ENCODE results near the gene IER3IP1.

The IER3IP1 gene

GRCh38 chr18:47150029-47150823 is 25.9 kb downstream of the IER3IP1 start, which contains the start of gene HDHD2:
HDHD2 (minus strand) TSS chr18:47150500; CDS start chr18:47136439, 14,061 bp downstream.
- H3K36me3 ChIP-seq (ENCODE audit: control insufficient read depth, insufficient read depth, low read length) = no peaks in the 10 kb centered on the region

GRCh38 chr18:47149457-47150028 is 26.6 kb downstream of the IER3IP1 start:
- peak overlapping the region; percentile 99 for H3K4me3 ChIP-seq (ENCODE audit: low read length)
- peak overlapping the region; percentile 83 for H3K9ac ChIP-seq (ENCODE audit: low read length)
- H3K4me1 ChIP-seq (ENCODE audit: control insufficient read depth, insufficient read depth, low read length) = peaks cover 5% of the 10 kb centered on the region
- no peaks in the 10 kb centered on the region for H3K36me3 ChIP-seq (ENCODE audit: control insufficient read depth, insufficient read depth, low read length)
- H3K27ac ChIP-seq (ENCODE audit: low read depth, low read length) = peak overlapping the region; percentile 92
- H3K27me3 ChIP-seq (ENCODE audit: control insufficient read depth, insufficient read depth, low read length) = no peaks in the 10 kb centered on the region

More at GRCh38 chr18:47150029-47150823, 25.9 kb downstream of the IER3IP1 start, which contains the start of gene HDHD2:
- Histone ChIP-seq H3K9ac (ENCODE audit: low read length) (peak within 1 kb of the TSS; percentile 83), H3K4me1 (ENCODE audit: control insufficient read depth, insufficient read depth, low read length) (peaks cover 5% of the 10 kb centered on the region), H3K27me3 (ENCODE audit: control insufficient read depth, insufficient read depth, low read length) (no peaks in the 10 kb centered on the region), H3K27ac (ENCODE audit: low read depth, low read length) (peak within 1 kb of the TSS; percentile 92), H3K4me3 (ENCODE audit: low read length) (peak within 1 kb of the TSS; percentile 99)

- Histone ChIP-seq H3K27ac (ENCODE audit: low read depth, low read length) (no peak overlapping the region), H3K9ac (ENCODE audit: low read length) (no peak overlapping the region)
Observed at GRCh38 chr18:47146206-47146605, 30.0 kb downstream of the IER3IP1 start.

GRCh38 chr18:47143899-47144485 is 32.2 kb downstream of the IER3IP1 start:
- Histone ChIP-seq H3K27ac (ENCODE audit: low read depth, low read length) (no peak overlapping the region), H3K9ac (ENCODE audit: low read length) (no peak overlapping the region), H3K27me3 (ENCODE audit: control insufficient read depth, insufficient read depth, low read length) (no peaks in the 10 kb centered on the region), H3K36me3 (ENCODE audit: control insufficient read depth, insufficient read depth, low read length) (no peaks in the 10 kb centered on the region), H3K4me1 (ENCODE audit: control insufficient read depth, insufficient read depth, low read length) (no peaks in the 10 kb centered on the region), H3K4me3 (ENCODE audit: low read length) (no peak overlapping the region)

More at GRCh38 chr18:47146206-47146605, 30.0 kb downstream of the IER3IP1 start:
- peaks cover 5% of the 10 kb centered on the region for H3K4me1 ChIP-seq (ENCODE audit: control insufficient read depth, insufficient read depth, low read length)
- no peak overlapping the region for H3K4me3 ChIP-seq (ENCODE audit: low read length)
- no peaks in the 10 kb centered on the region for H3K36me3 ChIP-seq (ENCODE audit: control insufficient read depth, insufficient read depth, low read length)
- no peaks in the 10 kb centered on the region for H3K27me3 ChIP-seq (ENCODE audit: control insufficient read depth, insufficient read depth, low read length)

- Histone ChIP-seq H3K4me3 (ENCODE audit: low read length) (no peak overlapping the region), H3K36me3 (ENCODE audit: control insufficient read depth, insufficient read depth, low read length) (no peaks in the 10 kb centered on the region), H3K4me1 (ENCODE audit: control insufficient read depth, insufficient read depth, low read length) (no peaks in the 10 kb centered on the region), H3K27ac (ENCODE audit: low read depth, low read length) (no peak overlapping the region), H3K27me3 (ENCODE audit: control insufficient read depth, insufficient read depth, low read length) (no peaks in the 10 kb centered on the region), H3K9ac (ENCODE audit: low read length) (no peak overlapping the region)
Observed at GRCh38 chr18:47143153-47143552, 33.0 kb downstream of the IER3IP1 start.

- Histone ChIP-seq H3K27me3 (ENCODE audit: control insufficient read depth, insufficient read depth, low read length) (no peaks in the 10 kb centered on the region), H3K4me1 (ENCODE audit: control insufficient read depth, insufficient read depth, low read length) (no peaks in the 10 kb centered on the region), H3K9ac (ENCODE audit: low read length) (no peak overlapping the region), H3K27ac (ENCODE audit: low read depth, low read length) (no peak overlapping the region), H3K4me3 (ENCODE audit: low read length) (no peak overlapping the region), H3K36me3 (ENCODE audit: control insufficient read depth, insufficient read depth, low read length) (no peaks in the 10 kb centered on the region)
Observed at GRCh38 chr18:47141289-47141688, 34.9 kb downstream of the IER3IP1 start.

GRCh38 chr18:47121146-47121545 is 55.0 kb downstream of the IER3IP1 start:
- no peak overlapping the region for H3K9ac ChIP-seq (ENCODE audit: low read length)
- H3K27ac ChIP-seq (ENCODE audit: low read depth, low read length) = no peak overlapping the region
- H3K4me1 ChIP-seq (ENCODE audit: control insufficient read depth, insufficient read depth, low read length) = no peaks in the 10 kb centered on the region
- H3K36me3 ChIP-seq (ENCODE audit: control insufficient read depth, insufficient read depth, low read length) = no peaks in the 10 kb centered on the region
- no peak overlapping the region for H3K4me3 ChIP-seq (ENCODE audit: low read length)
- H3K27me3 ChIP-seq (ENCODE audit: control insufficient read depth, insufficient read depth, low read length) = no peaks in the 10 kb centered on the region

- H3K4me1 ChIP-seq (ENCODE audit: control insufficient read depth, insufficient read depth, low read length) = no peaks in the 10 kb centered on the region
Observed at GRCh38 chr18:47120428-47120827, 55.7 kb downstream of the IER3IP1 start.

GRCh38 chr18:47118981-47119380 is 57.2 kb downstream of the IER3IP1 start:
- H3K27ac ChIP-seq (ENCODE audit: low read depth, low read length) = no peak overlapping the region
- H3K36me3 ChIP-seq (ENCODE audit: control insufficient read depth, insufficient read depth, low read length) = peaks cover 3% of the 10 kb centered on the region
- H3K4me1 ChIP-seq (ENCODE audit: control insufficient read depth, insufficient read depth, low read length) = no peaks in the 10 kb centered on the region

More at GRCh38 chr18:47120428-47120827, 55.7 kb downstream of the IER3IP1 start:
- H3K4me3 ChIP-seq (ENCODE audit: low read length) = no peak overlapping the region
- H3K36me3 ChIP-seq (ENCODE audit: control insufficient read depth, insufficient read depth, low read length) = no peaks in the 10 kb centered on the region
- H3K27me3 ChIP-seq (ENCODE audit: control insufficient read depth, insufficient read depth, low read length) = no peaks in the 10 kb centered on the region
- H3K9ac ChIP-seq (ENCODE audit: low read length) = no peak overlapping the region
- no peak overlapping the region for H3K27ac ChIP-seq (ENCODE audit: low read depth, low read length)

GRCh38 chr18:47115205-47115604 is 61.0 kb downstream of the IER3IP1 start:
- Histone ChIP-seq H3K36me3 (ENCODE audit: control insufficient read depth, insufficient read depth, low read length) (peaks cover 7% of the 10 kb centered on the region), H3K27me3 (ENCODE audit: control insufficient read depth, insufficient read depth, low read length) (no peaks in the 10 kb centered on the region), H3K27ac (ENCODE audit: low read depth, low read length) (no peak overlapping the region), H3K4me1 (ENCODE audit: control insufficient read depth, insufficient read depth, low read length) (no peaks in the 10 kb centered on the region), H3K4me3 (ENCODE audit: low read length) (no peak overlapping the region), H3K9ac (ENCODE audit: low read length) (no peak overlapping the region)

More at GRCh38 chr18:47118981-47119380, 57.2 kb downstream of the IER3IP1 start:
- H3K27me3 ChIP-seq (ENCODE audit: control insufficient read depth, insufficient read depth, low read length) = no peaks in the 10 kb centered on the region
- no peak overlapping the region for H3K4me3 ChIP-seq (ENCODE audit: low read length)
- no peak overlapping the region for H3K9ac ChIP-seq (ENCODE audit: low read length)

- H3K27me3 ChIP-seq (ENCODE audit: control insufficient read depth, insufficient read depth, low read length) = no peaks in the 10 kb centered on the region
- no peak overlapping the region for H3K9ac ChIP-seq (ENCODE audit: low read length)
- H3K36me3 ChIP-seq (ENCODE audit: control insufficient read depth, insufficient read depth, low read length) = peaks cover 9% of the 10 kb centered on the region
- no peak overlapping the region for H3K27ac ChIP-seq (ENCODE audit: low read depth, low read length)
- H3K4me3 ChIP-seq (ENCODE audit: low read length) = no peak overlapping the region
- no peaks in the 10 kb centered on the region for H3K4me1 ChIP-seq (ENCODE audit: control insufficient read depth, insufficient read depth, low read length)
Observed at GRCh38 chr18:47113796-47114540, 62.2 kb downstream of the IER3IP1 start.

Data from rectal smooth muscle tissue (tissue), 1 donor.